Endothelial cell of umbilical vein (primary cell): Measurements from ENCODE around the gene ACAP2. TPM values are rescaled to one million over a fixed set of nuclear protein-coding genes. Genes with fewer than 3 reads are reported as not detected.

Experiments used
- BruUV-seq: library from RNA; stranded (reverse); fragments of 400-500 nt; replicated peaks from 2 replicates; lab custom pipeline; 2021; lab: Mats Ljungman, UMichigan
- CTCF ChIA-PET: fragments of 300-600, 350-600 bp; sonication (Branson Sonifier 250); formaldehyde crosslinking; loops from one replicate; lab custom pipeline; 2021; ENCODE audit warnings: antibody characterized with exemption, inconsistent platforms; lab: Charles Lee
- POLR2A ChIA-PET: fragments of 300-600, 350-600 bp; sonication (Branson Sonifier 250); formaldehyde crosslinking; loops from one replicate; lab custom pipeline; 2021; ENCODE audit warnings: antibody characterized with exemption, inconsistent platforms; lab: Charles Lee
- DNase-seq: peaks from one replicate; pipeline ENCODE4 v3.0.0-alpha.2; 2011; ENCODE audit warnings: low read depth, low spot score
- FAIRE-seq: peaks from 2 replicates; lab custom pipeline; 2011; peaks lifted over from hg19 to GRCh38; lab: Jason Lieb, UNC
- H2AFZ ChIP-seq: 2 replicates; pipeline ENCODE4 v1.6.0; 2012; ENCODE audit warnings: low read depth, low read length, control low read depth, inconsistent platforms
- H3K27ac ChIP-seq: 2 replicates; pipeline ENCODE4 v1.5.1; 2011; ENCODE audit warnings: low read depth, mild to moderate bottlenecking, control low read depth, low read length, moderate library complexity; ENCODE audit not compliant: insufficient read depth
- H3K27me3 ChIP-seq, 2 experiments: 2 replicates each; pipeline versions ENCODE4 v1.6.0 to v1.6.1; 2011; ENCODE audit warnings: low read length in 2 of 2, mixed read lengths in 1 of 2; ENCODE audit not compliant: control insufficient read depth in 2 of 2, insufficient read depth in 2 of 2
- H3K36me3 ChIP-seq, 2 experiments: 2 replicates in 1 of 2; 3 replicates in 1 of 2; pipeline ENCODE4 v1.5.1; 2011; ENCODE audit warnings: low read length in 2 of 2, mild to moderate bottlenecking in 1 of 2, moderate library complexity in 1 of 2; ENCODE audit not compliant: control insufficient read depth in 2 of 2, insufficient read depth in 2 of 2; ENCODE audit errors: extremely low read depth in 1 of 2
- H3K4me1 ChIP-seq: 3 replicates; pipeline ENCODE4 v1.5.1; 2011; ENCODE audit warnings: mild to moderate bottlenecking, low read length; ENCODE audit not compliant: control insufficient read depth, insufficient read depth; ENCODE audit errors: extremely low read depth
- H3K4me2 ChIP-seq: 2 replicates; pipeline ENCODE4 v1.6.1; 2011; ENCODE audit warnings: low read length, control low read depth, mixed read lengths; ENCODE audit not compliant: insufficient read depth
- H3K4me3 ChIP-seq, 3 experiments: fragments of 200-600 bp in 1 of 3; sonication (generic), shearing (Covaris generic) in 1 of 3; replicated peaks in 1 of 3; 2 replicates each; pipeline ENCODE4 v1.5.1; 2011 to 2016; ENCODE audit warnings: control low read depth in 3 of 3, low read length in 3 of 3, mild to moderate bottlenecking in 2 of 3, inconsistent platforms in 1 of 3, low read depth in 1 of 3, moderate library complexity in 1 of 3; ENCODE audit not compliant: insufficient read depth in 1 of 3
- H3K79me2 ChIP-seq: 2 replicates; pipeline ENCODE4 v1.6.0; 2012; ENCODE audit warnings: low read length, inconsistent platforms; ENCODE audit not compliant: control insufficient read depth, insufficient read depth
- H3K9ac ChIP-seq: replicated peaks from 2 replicates; pipeline ENCODE3; 2011; ENCODE audit warnings: low read length, control low read depth; ENCODE audit not compliant: insufficient read depth; ENCODE audit errors: extremely low read depth
- H3K9me1 ChIP-seq: replicated peaks from 3 replicates; pipeline ENCODE4 v1.6.0; 2011; ENCODE audit warnings: mild to moderate bottlenecking, low read length; ENCODE audit not compliant: control insufficient read depth, insufficient read depth; ENCODE audit errors: extremely low read depth
- H3K9me3 ChIP-seq: replicated peaks from 2 replicates; pipeline ENCODE4 v1.5.1; 2012; ENCODE audit warnings: low read length, inconsistent platforms; ENCODE audit not compliant: control insufficient read depth, insufficient read depth
- H4K20me1 ChIP-seq: replicated peaks from 2 replicates; pipeline ENCODE3; 2011; ENCODE audit warnings: mild to moderate bottlenecking, low read length; ENCODE audit not compliant: control insufficient read depth, insufficient read depth; ENCODE audit errors: extremely low read depth
- CTCF ChIP-seq, 2 donors: IDR thresholded peaks; 1 replicate in 1 of 2; 2 replicates in 1 of 2; pipeline ENCODE4 v1.5.1; 2011; ENCODE audit warnings: low read length in 2 of 2, mild to moderate bottlenecking in 2 of 2, moderate library complexity in 2 of 2, control low read depth in 1 of 2, inconsistent platforms in 1 of 2, low read depth in 1 of 2; ENCODE audit not compliant: insufficient read depth in 1 of 2; ENCODE audit errors: extremely low read depth in 1 of 2
- EZH2 ChIP-seq: IDR thresholded peaks from 2 replicates; pipeline ENCODE4 v1.6.1; 2012; ENCODE audit warnings: borderline replicate concordance, low read depth, mild to moderate bottlenecking, moderate library complexity, low read length, inconsistent platforms; ENCODE audit not compliant: severe bottlenecking
- FOS ChIP-seq: IDR thresholded peaks from 2 replicates; pipeline ENCODE4 v1.6.1; 2011; ENCODE audit warnings: mild to moderate bottlenecking, low read length, moderate library complexity, borderline replicate concordance; ENCODE audit not compliant: insufficient read depth
- GATA2 ChIP-seq: IDR thresholded peaks from 2 replicates; pipeline ENCODE4 v1.7.0; 2011; ENCODE audit warnings: low read depth, mild to moderate bottlenecking, moderate library complexity, mixed read lengths, low read length; ENCODE audit not compliant: insufficient read length, insufficient read depth
- JUN ChIP-seq: IDR thresholded peaks from 2 replicates; pipeline ENCODE4 v1.6.1; 2011; ENCODE audit warnings: borderline replicate concordance, low read depth; ENCODE audit not compliant: insufficient read length, insufficient read depth
- MYC ChIP-seq: IDR thresholded peaks from one replicate; pipeline ENCODE4 v1.6.1; 2011; ENCODE audit warnings: mild to moderate bottlenecking, low read depth, low read length
- POLR2A ChIP-seq: IDR thresholded peaks from 2 replicates; pipeline ENCODE4 v1.6.1; 2012; ENCODE audit warnings: low read depth, mild to moderate bottlenecking, control low read depth, low read length
- POLR2AphosphoS5 ChIP-seq: IDR thresholded peaks from 2 replicates; pipeline ENCODE4 v1.6.1; 2012; ENCODE audit warnings: low read depth, mild to moderate bottlenecking, control low read depth, low read length, moderate library complexity; ENCODE audit not compliant: insufficient read depth
- dilution Hi-C: fragments of 300-500 bp; cut with MboI; formaldehyde crosslinking; loops from one replicate; pipeline ENCODE4 v1.15.0; 2019; ENCODE audit warnings: low sequenced_read_pairs; ENCODE audit not compliant: extremely low pct_ligation_motif_present
- intact Hi-C: fragments of 100-400 bp; cut with micrococcal nuclease; formaldehyde crosslinking; loops from one replicate; pipeline ENCODE4 v1.10.0; 2022
- polyA plus RNA-seq, 4 experiments: library from polyadenylated mRNA; depleted of rRNA in 3 of 4; stranded (reverse) in 3 of 4; unstranded in 1 of 4; fragments of >200 nt; gene quantifications; 2 replicates each; pipeline versions ENCODE4 v1.2.1 to v1.2.3, GENCODE V29; 2011 to 2012; ENCODE audit warnings: missing spikeins in 1 of 4
- total RNA-seq: library from RNA; stranded (reverse); gene quantifications from 2 replicates; pipeline ENCODE4 v1.2.3, GENCODE V29; 2021
- TF ChIP-seq, protein P1 (sequence below): IDR thresholded peaks from 2 replicates; pipeline ENCODE4 v1.6.1; 2011; ENCODE audit not compliant: insufficient read depth, insufficient read length

ACAP2 gene
- total and polyA plus RNA-seq, 2 donors (not counting 3 experiments of a cell fraction or from before 2014, with no cell fraction given) = 13.6 to 36.9 TPM

DNA sequence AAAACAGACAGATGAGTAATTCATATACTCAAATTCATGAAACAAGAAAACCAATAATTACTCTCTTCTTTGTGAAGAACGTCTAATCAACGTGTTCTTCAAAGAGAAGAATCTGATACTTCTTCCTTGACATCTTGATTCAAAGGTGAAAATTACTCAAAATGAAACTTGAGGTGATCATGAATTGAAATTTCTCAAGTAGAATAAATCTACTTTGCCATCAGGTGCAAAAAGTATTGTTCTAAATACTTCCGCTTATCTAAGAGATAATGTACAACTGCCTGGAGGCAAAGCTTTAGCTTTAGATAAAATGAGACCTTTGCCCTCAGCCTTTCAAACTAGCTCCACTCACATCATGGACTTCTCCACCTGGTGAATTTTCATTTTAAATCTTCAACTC, 158.0 kb downstream of the ACAP2 start:
- CTCF ChIA-PET = interaction anchor here (2.8 to 4.0 kb wide), 2 partner anchors 10 to 13 kb away, joined by 12 to 21 read pairs; partner anchors contain the start of gene XXYLT1
- TF ChIP-seq POLR2AphosphoS5 = no peak
- TF ChIP-seq JUN = no peak
- TF ChIP-seq CTCF (IDR thresholded peaks at IDR 0.05; ENCODE audit: extremely low read depth in 1 of 2, insufficient read depth in 1 of 2, low read depth in 1 of 2, low read length in 2 of 2) = no peak
- TF ChIP-seq, protein P1, sequence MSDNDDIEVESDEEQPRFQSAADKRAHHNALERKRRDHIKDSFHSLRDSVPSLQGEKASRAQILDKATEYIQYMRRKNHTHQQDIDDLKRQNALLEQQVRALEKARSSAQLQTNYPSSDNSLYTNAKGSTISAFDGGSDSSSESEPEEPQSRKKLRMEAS = no peak
- no peak for TF ChIP-seq POLR2A
- no peak for TF ChIP-seq FOS
- TF ChIP-seq EZH2 = no peak
- no peak for TF ChIP-seq MYC
- no peak for TF ChIP-seq GATA2
- dilution Hi-C loops = no loop called here

More for the DNA sequence above, 158.0 kb downstream of the ACAP2 start:
- peaks cover 3% of the 10 kb centered on the region in 2 experiments for H3K36me3 ChIP-seq
- H3K9me3 ChIP-seq = no peaks in the 10 kb centered on the region
- peaks cover 15% of the 10 kb centered on the region for H3K4me1 ChIP-seq
- H3K4me3 ChIP-seq = no peak overlapping the region
- no peak overlapping the region for H3K9ac ChIP-seq
- DNase-seq = no peak
- H3K4me2 ChIP-seq = no peak overlapping the region
- POLR2A ChIA-PET = no interaction called here
- H3K9me1 ChIP-seq = no peaks in the 10 kb centered on the region
- BruUV-seq = no TSS peak
- H2AFZ ChIP-seq = no peak overlapping the region
- H3K27ac ChIP-seq = no peak overlapping the region
- intact Hi-C loops = no loop called here
- no peaks in the 10 kb centered on the region for H4K20me1 ChIP-seq
- H3K79me2 ChIP-seq = no peaks in the 10 kb centered on the region
- no peak for FAIRE-seq
- H3K27me3 ChIP-seq = no peaks in the 10 kb centered on the region
